Medulla oblongata (tissue), 1 donor: Measurements from ENCODE around the gene SLC8A1.
A peak's percentile ranks its signal among the peaks of the same experiment; 100 is the strongest.

Experiments
- DNase-seq: peaks from one replicate; pipeline ENCODE4 v3.0.0-alpha.2; 2015; ENCODE audit errors: extremely low spot score

The SLC8A1 gene

GRCh38 chr2:40230707-40231432 lies 221.0 kb downstream of the SLC8A1 start:
- no peak for DNase-seq

DNA sequence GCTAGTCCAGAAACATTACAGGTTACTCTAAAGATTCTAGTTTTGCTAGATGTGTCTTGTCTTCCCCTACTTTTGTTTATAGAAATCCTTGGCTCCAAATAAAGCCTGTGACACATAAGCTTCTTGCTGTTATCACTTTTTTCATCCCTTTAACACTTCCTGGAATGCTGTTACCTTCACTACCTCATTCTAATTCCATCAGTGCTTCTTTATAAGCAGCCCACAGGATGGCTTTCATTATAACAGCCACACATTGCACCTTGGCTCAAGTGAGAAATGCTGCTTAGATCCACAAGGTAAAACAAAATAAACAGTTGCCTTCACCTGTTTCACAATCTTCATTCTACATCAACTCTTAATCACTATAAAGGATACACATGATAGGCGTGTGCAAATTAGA lies 221.7 kb downstream of the SLC8A1 start:
- no peak for DNase-seq

GRCh38 chr2:40228310-40228709 lies 223.6 kb downstream of the SLC8A1 start:
- no peak for DNase-seq

GRCh38 chr2:40227210-40227609 lies 224.7 kb downstream of the SLC8A1 start:
- DNase-seq: no peak

- no peak for DNase-seq
Observed at GRCh38 chr2:40226637-40227036, 225.3 kb downstream of the SLC8A1 start.

- no peak for DNase-seq
Observed at GRCh38 chr2:40225670-40226210, 226.2 kb downstream of the SLC8A1 start.

DNA sequence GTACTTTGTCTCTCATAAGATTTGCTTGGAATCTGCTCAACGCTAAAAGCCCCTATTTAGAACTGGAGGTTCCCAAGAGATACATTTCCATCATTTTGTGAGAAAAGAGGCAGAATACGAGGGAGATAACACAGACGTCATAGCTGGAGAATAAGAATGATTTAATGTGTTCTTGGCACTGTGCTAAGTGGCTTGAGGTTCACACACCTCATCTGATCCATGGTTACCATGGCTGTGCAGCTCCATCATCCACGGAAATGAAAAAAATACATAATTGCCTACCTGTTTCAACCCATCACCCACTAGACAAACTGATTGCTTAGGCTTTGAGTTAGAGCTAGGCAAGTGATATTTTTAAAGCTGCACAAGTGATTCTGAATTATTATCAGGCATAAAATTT lies 227.6 kb downstream of the SLC8A1 start:
- no peak for DNase-seq

DNA sequence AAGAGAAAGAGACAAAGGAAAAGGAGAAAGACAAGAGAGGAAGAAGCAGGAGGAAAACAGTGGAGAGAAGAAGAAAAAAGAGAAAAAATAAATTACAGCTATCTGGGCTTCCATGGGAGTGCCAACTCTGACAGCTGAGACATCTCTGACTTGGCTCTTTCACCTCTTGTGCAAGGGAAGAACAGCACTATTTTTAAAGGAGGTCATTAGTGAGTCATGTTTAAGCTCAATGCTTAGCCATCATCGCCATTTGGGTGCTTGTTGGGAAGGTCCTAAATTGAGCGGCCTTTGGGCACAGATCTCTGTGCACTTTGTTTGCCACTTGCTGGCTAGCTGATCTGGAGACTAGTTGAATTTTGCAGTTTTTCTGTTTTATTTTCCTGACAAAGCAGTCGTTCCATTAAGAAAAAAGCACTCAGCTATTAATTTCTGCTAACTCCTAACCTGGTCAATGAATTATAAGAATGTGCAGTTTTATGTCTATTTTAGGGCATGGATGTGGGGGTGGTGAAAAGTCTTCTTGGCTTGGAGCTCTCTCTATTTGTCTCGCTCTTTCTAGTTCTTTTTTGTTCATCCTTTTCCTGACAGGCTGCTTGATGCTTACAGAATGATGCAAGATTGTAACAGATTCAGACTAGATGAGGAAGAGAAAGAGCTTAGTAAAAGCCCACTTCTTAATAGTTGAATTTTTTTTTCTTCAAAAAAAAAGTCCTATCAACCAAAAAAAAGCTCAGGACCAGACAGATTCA lies 231.5 kb downstream of the SLC8A1 start:
- no peak for DNase-seq

DNA sequence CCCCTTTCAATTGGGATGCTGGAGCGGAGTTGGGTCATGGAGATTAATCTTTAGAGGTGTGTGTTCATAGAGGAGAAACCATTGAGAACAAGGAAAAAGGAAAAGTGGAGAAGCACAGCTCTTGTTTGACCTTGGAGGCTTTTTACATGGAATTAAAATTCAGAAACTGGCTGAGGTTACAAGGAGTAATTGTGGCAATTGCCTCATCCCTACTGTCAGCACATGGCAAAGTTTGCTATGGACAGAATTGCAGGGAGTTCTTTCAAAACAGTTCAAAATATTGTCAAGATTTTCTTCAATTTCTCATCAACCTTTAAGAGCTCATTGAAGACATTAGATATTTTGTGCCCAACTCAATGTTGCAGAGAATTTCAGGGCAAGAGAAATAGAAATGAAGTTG lies 232.7 kb downstream of the SLC8A1 start:
- no peak for DNase-seq

DNA sequence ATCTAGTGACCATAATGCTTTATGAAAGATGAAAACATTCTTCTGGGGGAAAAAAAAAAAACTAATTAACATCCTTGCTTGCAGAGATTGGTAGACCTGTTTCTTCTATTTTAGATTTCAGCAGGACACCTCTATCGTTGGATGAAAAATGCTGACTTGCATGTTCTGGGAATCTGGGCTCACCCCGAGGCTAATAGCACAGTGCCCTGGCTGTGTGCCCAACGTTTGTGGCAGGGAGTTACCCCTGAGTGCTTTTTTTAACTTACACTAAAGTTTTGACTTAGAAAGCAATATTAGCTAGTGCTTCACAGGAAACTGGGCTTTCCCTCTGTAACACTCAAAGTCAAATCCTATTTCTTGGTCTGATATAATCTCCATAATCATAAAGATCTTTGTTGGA lies 233.2 kb downstream of the SLC8A1 start:
- DNase-seq: peak; percentile 28

DNA sequence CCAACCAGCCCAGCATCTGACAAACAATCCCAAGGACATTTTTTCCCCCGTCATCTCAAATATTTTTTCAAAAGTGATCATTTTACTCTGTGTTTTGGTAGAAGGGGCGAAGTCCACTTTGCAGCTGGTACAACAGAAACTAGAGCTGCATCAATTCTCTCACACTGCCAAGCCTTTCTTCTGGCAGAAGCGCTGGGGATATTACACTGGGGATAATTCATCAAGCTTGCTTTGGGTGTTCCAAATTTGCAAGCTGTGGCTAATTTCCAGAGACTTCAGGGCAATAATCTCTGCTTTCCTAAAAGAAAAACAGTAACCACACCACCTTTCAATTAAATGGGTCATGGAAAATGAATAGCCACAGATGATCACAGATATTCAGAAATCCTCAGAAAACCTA lies 238.3 kb downstream of the SLC8A1 start:
- DNase-seq: peak; percentile 28

GRCh38 chr2:40213071-40213470 lies 238.8 kb downstream of the SLC8A1 start:
- peak; percentile 21 for DNase-seq

- DNase-seq: no peak
Observed at GRCh38 chr2:40210968-40211353, 240.9 kb downstream of the SLC8A1 start.

DNA sequence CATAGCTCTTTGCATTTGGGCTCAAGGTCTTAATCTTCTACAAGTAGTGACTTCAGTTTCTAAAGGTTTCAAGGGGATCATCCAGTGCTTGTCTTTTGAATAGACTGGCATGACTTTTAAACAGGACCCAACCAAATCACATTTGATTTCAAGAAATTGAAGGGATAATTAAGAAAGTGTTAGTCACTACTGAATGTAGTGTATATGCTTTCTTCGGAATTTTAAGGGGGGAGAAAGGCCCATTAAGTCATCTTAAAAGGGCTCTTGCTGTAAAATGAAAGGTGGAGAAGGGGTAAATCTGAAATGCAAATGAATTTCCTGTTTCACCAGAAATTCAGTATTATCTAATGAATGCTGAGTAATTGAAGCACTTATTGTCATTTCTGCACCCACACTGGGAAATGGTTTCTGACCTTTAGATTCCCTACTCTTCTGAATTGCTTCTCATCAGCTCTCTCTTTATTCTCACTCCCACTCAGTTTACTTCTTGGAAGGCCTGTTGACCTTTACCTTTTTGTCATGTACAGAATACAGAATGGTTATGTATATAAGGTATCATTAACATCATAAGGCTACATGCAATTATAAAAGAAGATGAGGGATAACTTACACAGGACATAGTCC lies 241.4 kb downstream of the SLC8A1 start:
- no peak for DNase-seq

DNA sequence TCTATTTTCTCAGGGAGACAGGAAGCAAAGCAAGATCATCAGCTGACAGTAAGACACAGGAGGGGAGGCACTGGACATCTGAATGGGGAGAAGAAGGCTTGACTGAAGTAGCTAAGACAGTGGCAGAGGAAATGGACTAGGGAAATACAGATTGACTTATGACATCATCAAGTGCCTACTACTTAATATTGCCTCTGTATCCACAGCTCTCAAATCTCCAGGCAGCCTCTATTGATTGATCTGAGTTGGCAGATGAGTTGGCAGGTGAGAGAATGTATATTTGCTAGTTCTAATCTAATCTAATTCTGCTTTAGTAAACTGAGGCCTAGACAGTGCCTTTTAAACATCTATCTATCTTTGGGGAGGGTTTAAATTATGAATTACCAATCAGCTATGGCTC lies 242.1 kb downstream of the SLC8A1 start:
- DNase-seq: no peak

DNA sequence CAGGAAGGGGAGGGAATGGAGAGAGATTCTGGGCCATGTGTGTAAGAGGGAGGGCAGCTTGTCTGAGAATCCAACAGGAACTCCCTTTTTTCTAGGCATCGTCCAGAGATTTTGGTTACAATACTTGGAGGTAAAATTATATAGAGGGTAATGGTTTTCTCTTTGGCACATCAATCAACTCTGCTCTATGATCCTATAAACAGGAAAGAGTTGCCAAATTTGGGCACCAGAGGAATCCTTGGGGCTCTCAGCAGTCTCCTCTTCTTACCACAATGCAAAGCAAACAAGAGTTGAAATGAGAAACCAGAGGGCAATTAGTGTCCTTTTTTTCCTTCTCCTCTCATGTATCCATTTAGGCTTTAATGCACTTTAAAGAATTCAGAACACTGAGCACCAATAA lies 243.4 kb downstream of the SLC8A1 start:
- DNase-seq: no peak

DNA sequence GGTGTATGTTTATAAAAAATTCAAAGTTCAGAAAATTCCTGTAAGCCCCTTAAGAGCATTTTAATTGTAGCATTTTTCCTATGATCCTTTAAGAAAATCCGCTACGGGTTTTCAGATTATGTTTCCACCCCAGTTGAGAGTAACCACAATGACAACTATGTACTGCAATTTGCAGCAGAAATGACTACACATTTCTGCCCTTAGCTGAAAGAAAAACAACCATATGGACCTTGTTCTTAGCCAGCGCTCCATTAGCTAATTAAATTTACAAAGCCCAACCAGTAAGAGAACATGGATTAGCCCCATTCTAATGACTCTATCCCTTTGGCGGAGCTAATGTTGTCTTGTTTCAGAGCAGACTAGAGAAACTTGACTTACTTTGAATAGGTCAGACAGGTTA lies 247.6 kb downstream of the SLC8A1 start:
- DNase-seq: no peak

DNA sequence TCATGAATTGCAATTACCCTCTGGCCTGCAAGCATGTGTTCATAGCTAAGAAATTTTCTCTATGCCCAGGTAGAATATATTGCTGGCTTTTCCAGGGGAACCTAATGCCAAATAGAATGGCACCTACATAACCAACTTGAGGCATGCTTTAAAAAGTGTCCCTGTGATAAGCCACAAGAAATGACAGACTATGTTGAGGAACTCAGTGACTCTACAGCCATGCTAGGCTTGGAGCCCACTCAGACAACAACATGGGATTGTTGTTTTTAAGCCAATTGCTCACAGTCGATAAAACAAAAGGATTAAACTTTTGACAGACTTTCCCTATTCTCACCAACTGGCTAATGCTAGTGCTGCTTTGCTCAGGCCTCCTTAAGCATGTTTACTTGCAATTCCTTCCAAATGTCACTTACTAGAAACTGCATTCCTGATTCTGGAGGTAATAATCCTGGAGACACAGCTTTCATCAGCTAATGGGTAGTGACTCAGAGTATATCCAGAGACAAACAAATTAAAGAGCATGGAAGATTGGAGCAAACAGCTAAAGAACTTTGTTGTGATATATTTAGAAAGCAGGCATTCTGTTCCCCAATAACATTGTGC lies 249.0 kb downstream of the SLC8A1 start:
- DNase-seq: no peak

DNA sequence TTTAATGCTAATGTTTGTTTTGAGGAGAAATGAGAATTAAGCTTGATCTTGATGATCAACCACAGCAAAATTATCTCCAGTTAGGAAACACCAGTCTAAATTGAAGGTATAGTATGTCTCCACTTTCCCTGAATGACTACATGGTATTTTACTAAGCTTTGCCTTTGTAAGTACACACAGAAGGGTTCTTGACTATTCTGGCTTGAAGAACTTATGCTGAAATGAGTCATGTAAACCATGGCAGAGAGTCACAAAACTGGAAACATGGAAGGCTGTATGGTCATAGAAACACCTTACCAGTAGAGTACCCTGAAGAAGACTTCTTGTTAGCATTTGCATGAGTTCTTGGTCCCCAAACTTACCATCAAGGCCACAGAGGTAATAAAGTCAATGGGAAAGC lies 250.5 kb downstream of the SLC8A1 start:
- DNase-seq: no peak

DNA sequence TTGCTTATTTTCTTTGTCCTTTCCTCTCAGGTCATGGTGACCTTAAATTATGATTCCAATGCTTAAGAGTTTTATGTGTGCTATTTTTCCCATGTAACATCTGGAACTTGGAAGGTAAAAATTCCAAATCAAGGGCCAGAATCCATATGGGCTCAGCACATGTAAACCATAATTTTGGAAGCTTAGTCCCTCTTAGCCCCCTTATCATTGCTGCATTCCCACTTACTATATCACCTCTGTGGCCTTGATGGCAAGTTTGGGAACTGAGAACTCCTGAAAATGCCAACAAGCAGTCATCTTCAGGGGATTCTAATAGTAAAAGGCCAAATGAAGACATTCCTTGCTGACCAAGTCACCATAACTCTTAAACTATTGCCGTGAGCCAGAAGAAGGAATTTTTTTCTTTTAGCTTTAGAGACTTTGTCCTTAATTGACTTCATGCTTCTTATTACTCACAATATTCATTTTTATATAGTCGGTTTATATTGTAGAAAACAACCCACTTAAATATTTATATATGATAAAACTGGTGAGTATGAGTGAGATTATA lies 251.4 kb downstream of the SLC8A1 start:
- no peak for DNase-seq

DNA sequence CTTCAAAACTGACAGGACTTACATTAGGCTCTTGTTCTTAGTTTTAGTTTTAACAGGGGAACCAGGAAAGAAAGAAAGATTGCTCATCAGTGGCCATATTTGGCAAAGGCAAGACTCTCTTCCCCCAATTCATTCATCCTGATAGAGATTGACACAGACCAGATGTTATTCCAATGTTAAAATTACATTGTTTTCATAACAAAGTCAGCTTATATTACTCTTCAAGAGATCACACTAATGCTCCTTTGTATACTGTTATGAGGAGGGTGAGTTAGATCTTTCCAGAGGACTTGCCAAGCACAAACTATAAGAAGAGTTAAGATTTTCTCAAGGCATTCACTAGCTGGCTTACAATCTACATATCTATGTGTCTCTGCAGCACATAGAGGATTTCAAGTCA lies 252.1 kb downstream of the SLC8A1 start:
- DNase-seq: no peak

DNA sequence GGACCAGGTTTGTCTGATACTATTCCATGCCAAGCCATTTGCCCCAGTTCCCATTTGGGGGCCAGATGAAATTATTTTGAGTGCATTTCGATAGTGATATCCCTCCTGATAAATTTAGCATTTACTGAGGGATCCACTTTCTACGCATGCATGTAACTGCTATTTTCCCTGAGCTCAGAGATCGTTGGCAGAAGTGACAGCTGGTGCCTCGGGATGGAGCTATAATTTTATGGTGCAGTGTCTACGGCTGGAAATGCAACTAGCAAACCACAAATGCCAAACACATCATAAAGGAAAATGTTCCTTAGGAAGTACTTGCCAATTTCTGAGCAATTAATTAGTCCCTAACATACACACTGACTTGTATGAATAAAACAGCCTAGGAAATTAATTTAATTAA lies 254.8 kb downstream of the SLC8A1 start:
- no peak for DNase-seq
